HepG2 (cell line): Measurements from ENCODE around the gene SRSF8. TPM values are rescaled to one million over a fixed set of nuclear protein-coding genes. Genes with fewer than 3 reads are reported as not detected.
A peak's percentile ranks its signal among the peaks of the same experiment; 100 is the strongest.

ENCODE experiments used
- ASH2L ChIP-seq: fragments of 300-600, 200-600 bp; sonication (generic); IDR thresholded peaks from 2 replicates; pipeline ENCODE4 v1.7.0; 2017; ENCODE audit warnings: low read depth, mild to moderate bottlenecking, moderate library complexity, mixed read lengths, low read length; ENCODE audit not compliant: insufficient read length
- ATF7-NPFF ChIP-seq: sonication (generic); formaldehyde crosslinking; IDR thresholded peaks from 2 replicates; pipeline ENCODE4 v1.8.1; 2023; ENCODE audit warnings: mild to moderate bottlenecking, low read depth, missing genetic modification reagents, moderate library complexity
- ATRX ChIP-seq: sonication (generic); formaldehyde crosslinking; IDR thresholded peaks from 2 replicates; pipeline ENCODE4 v1.4.0; 2020; ENCODE audit warnings: missing genetic modification reagents, borderline replicate concordance
- CCAR2 ChIP-seq: fragments of 200-400 bp; formaldehyde crosslinking; optimal IDR thresholded peaks from 2 replicates; pipeline ENCODE3; 2018; ENCODE audit warnings: low read depth, mild to moderate bottlenecking, low read length, moderate library complexity
- CHD2 ChIP-seq: IDR thresholded peaks from 2 replicates; pipeline ENCODE4 v1.6.1; 2011; ENCODE audit warnings: low read depth, low read length, improper control_type of control experiment
- DNMT3B ChIP-seq: conservative IDR thresholded peaks from 2 replicates; pipeline ENCODE4 v1.6.1; 2016; ENCODE audit warnings: missing biosample characterization, control low read depth
- EED ChIP-seq: sonication (generic); formaldehyde crosslinking; IDR thresholded peaks from 2 replicates; pipeline ENCODE4 v1.5.0; 2020; ENCODE audit warnings: mild to moderate bottlenecking, missing genetic modification reagents
- FOXM1 ChIP-seq: sonication (generic); formaldehyde crosslinking; IDR thresholded peaks from 2 replicates; pipeline ENCODE4 v1.5.0; 2020; ENCODE audit warnings: missing genetic modification reagents
- IKZF4 ChIP-seq: sonication (generic); formaldehyde crosslinking; IDR thresholded peaks from 2 replicates; pipeline ENCODE4 v1.5.1; 2020; ENCODE audit warnings: borderline replicate concordance, mild to moderate bottlenecking, low read depth, missing genetic modification reagents; ENCODE audit errors: not compliant biosample characterization
- MTA3 ChIP-seq: sonication (generic); formaldehyde crosslinking; IDR thresholded peaks from 2 replicates; pipeline ENCODE4 v1.4.0; 2020; ENCODE audit warnings: missing genetic modification reagents
- NCOA2 ChIP-seq: sonication (generic); formaldehyde crosslinking; IDR thresholded peaks from 2 replicates; pipeline ENCODE4 v1.8.0; 2022; ENCODE audit warnings: inconsistent platforms
- ONECUT2 ChIP-seq: sonication (generic); formaldehyde crosslinking; IDR thresholded peaks from 2 replicates; pipeline ENCODE4 v1.4.0; 2020; ENCODE audit warnings: missing genetic modification reagents
- PAF1 ChIP-seq: IDR thresholded peaks from 2 replicates; pipeline ENCODE4 v1.6.1; 2016; ENCODE audit warnings: missing genetic modification reagents, missing compliant biosample characterization
- RFXAP ChIP-seq: sonication (generic); formaldehyde crosslinking; IDR thresholded peaks from 2 replicates; pipeline ENCODE4 v1.4.0; 2020; ENCODE audit warnings: missing genetic modification reagents, borderline replicate concordance
- RNF219 ChIP-seq: sonication (generic); formaldehyde crosslinking; IDR thresholded peaks from 2 replicates; pipeline ENCODE4 v1.5.0; 2020; ENCODE audit warnings: mild to moderate bottlenecking, missing genetic modification reagents
- SATB2 ChIP-seq: sonication (generic); formaldehyde crosslinking; IDR thresholded peaks from 2 replicates; pipeline ENCODE4 v1.5.0; 2020; ENCODE audit warnings: missing genetic modification reagents
- SIN3A ChIP-seq: IDR thresholded peaks from 2 replicates; pipeline ENCODE4 v1.6.1; 2011; ENCODE audit warnings: low read depth, mild to moderate bottlenecking, control low read depth, low read length, borderline replicate concordance
- STAT5B ChIP-seq: sonication (generic); formaldehyde crosslinking; IDR thresholded peaks from 2 replicates; pipeline ENCODE4 v1.4.0; 2020; ENCODE audit warnings: missing genetic modification reagents
- TEF ChIP-seq: sonication (generic); formaldehyde crosslinking; IDR thresholded peaks from 2 replicates; pipeline ENCODE4 v1.5.0; 2020; ENCODE audit warnings: missing genetic modification reagents
- XBP1 ChIP-seq: sonication (generic); formaldehyde crosslinking; IDR thresholded peaks from 2 replicates; pipeline ENCODE4 v1.5.0; 2020; ENCODE audit warnings: missing genetic modification reagents
- ZBTB26 ChIP-seq: IDR thresholded peaks from 2 replicates; pipeline ENCODE4 v1.6.1; 2016; ENCODE audit warnings: missing compliant biosample characterization, missing genetic modification reagents, borderline replicate concordance
- ZFP1 ChIP-seq: IDR thresholded peaks from 2 replicates; pipeline ENCODE4 v1.6.1; 2016
- ZFP36L1 ChIP-seq: sonication (generic); formaldehyde crosslinking; IDR thresholded peaks from 2 replicates; pipeline ENCODE4 v1.8.0; 2022; ENCODE audit warnings: mild to moderate bottlenecking, missing genetic modification reagents, moderate library complexity
- ZKSCAN5 ChIP-seq: sonication (generic); formaldehyde crosslinking; IDR thresholded peaks from 2 replicates; pipeline ENCODE4 v1.5.1; 2020; ENCODE audit warnings: mild to moderate bottlenecking, missing genetic modification reagents
- ZNF207 ChIP-seq: fragments of 450-650 bp; IDR thresholded peaks from 2 replicates; pipeline ENCODE4 v1.6.1; 2016; ENCODE audit warnings: antibody characterized with exemption, borderline replicate concordance
- ZNF256 ChIP-seq: sonication (generic); formaldehyde crosslinking; conservative IDR thresholded peaks from 2 replicates; pipeline ENCODE4 v1.4.0; 2020; ENCODE audit warnings: missing genetic modification reagents
- ZNF331 ChIP-seq: sonication (generic); formaldehyde crosslinking; IDR thresholded peaks from 2 replicates; pipeline ENCODE4 v1.4.0; 2020; ENCODE audit warnings: missing genetic modification reagents
- ZNF564 ChIP-seq: sonication (generic); formaldehyde crosslinking; IDR thresholded peaks from 2 replicates; pipeline ENCODE4 v1.8.1; 2023; ENCODE audit warnings: mild to moderate bottlenecking, missing genetic modification reagents
- ZNF589 ChIP-seq: sonication (generic); formaldehyde crosslinking; conservative IDR thresholded peaks from 2 replicates; pipeline ENCODE4 v1.8.0; 2022; ENCODE audit warnings: mild to moderate bottlenecking, moderate library complexity, missing genetic modification reagents
- polyA plus RNA-seq, 8 experiments: library from polyadenylated mRNA; depleted of rRNA in 3 of 8; stranded (reverse) in 7 of 8; unstranded in 1 of 8; fragments of >200 nt; fragmentation: Illumina TruSeq in 4 of 8; extraction: Trizol in 4 of 8; gene quantifications; 2 replicates each; pipeline versions ENCODE4 v1.2.1 to v1.2.3, GENCODE V29; 2011 to 2016; ENCODE audit warnings: low read depth in 4 of 8, missing spikeins in 1 of 8, mixed read lengths in 1 of 8; ENCODE audit not compliant: insufficient read depth in 1 of 8
- total RNA-seq, 5 experiments: library from RNA; depleted of rRNA; stranded (reverse); fragments of >200 nt; fragmentation: Illumina TruSeq; extraction: Trizol; gene quantifications; 2 replicates each; pipeline ENCODE4 v1.2.3, GENCODE V29; 2016; ENCODE audit warnings: low read depth in 1 of 5

The SRSF8 gene
- total and polyA plus RNA-seq, 2 of the 13 experiments (the other 11 are each of a cell fraction or from before 2014, with no cell fraction given) = 21.8 to 25.8 TPM

- TF ChIP-seq RNF219 (CRISPR knock-in tag) (no peak), IKZF4 (no peak), TEF (CRISPR knock-in tag) (no peak), DNMT3B (no peak), ONECUT2 (no peak), SIN3A (no peak), ZFP1 (CRISPR knock-in tag) (no peak), SATB2 (CRISPR knock-in tag) (no peak), STAT5B (CRISPR knock-in tag) (no peak), EED (CRISPR knock-in tag) (peak; percentile 62; the same call in 1 of the 2 replicates), RFXAP (CRISPR knock-in tag) (no peak), PAF1 (no peak), ATF7-NPFF (CRISPR knock-in tag) (no peak; the same call in 1 of the 2 replicates), CHD2 (peak; percentile 54; the same call in 1 of the 2 replicates), ZNF207 (no peak), ATRX (no peak), FOXM1 (CRISPR knock-in tag) (no peak), ZKSCAN5 (CRISPR knock-in tag) (no peak), ZNF564 (CRISPR knock-in tag) (peak; percentile 53; the same call in 1 of the 2 replicates), ZBTB26 (CRISPR knock-in tag) (no peak; the same call in 1 of the 2 replicates), ZNF256 (CRISPR knock-in tag) (no peak), ZNF331 (CRISPR knock-in tag) (no peak), NCOA2 (CRISPR knock-in tag) (no peak), ZNF589 (CRISPR knock-in tag) (0 out of 2 replicates have a peak, but pooled peaks have one; percentile 67), MTA3 (CRISPR knock-in tag) (no peak), XBP1 (CRISPR knock-in tag) (peak; percentile 19; the same call in 1 of the 2 replicates), CCAR2 (no peak), ZFP36L1 (CRISPR knock-in tag) (no peak), ASH2L (peak; percentile 78)
Measured at GRCh38 chr11:95067039-95067840, 521 bp downstream of the SRSF8 start (continued).
